NCI-H82 (cell line): Measurements from ENCODE around the gene GDF15.
"Not testable (repeated sequence)": the region's sequence is repeated elsewhere in the genome, so short reads cannot be mapped to it uniquely, and the experiment has no call there.

Source experiments
- DNase-seq: peaks from one replicate; lab custom pipeline; 2025; lab: John Stamatoyannopoulos, UW

Gene GDF15

GRCh38 chr19:18385675-18386542, at the start of gene GDF15:
Gene GDF15, plus strand, starts transcription at chr19:18386158. Its CDS starts 32 bp downstream, at chr19:18386190.
- DNase-seq = peak; percentile 59

GRCh38 chr19:18338541-18338940, 47.4 kb upstream of the GDF15 start:
- DNase-seq = no peak

- DNase-seq = peak; percentile 64
These were observed 46.2 kb upstream of the GDF15 start for GRCh38 chr19:18339723-18340122.

- DNase-seq = peak; percentile 81
These were observed 45.6 kb upstream of the GDF15 start, which contains the start of gene PGPEP1 for GRCh38 chr19:18340190-18340989. Gene PGPEP1, plus strand, starts transcription at chr19:18340598. Its CDS starts 84 bp downstream, at chr19:18340682.

GRCh38 chr19:18340990-18341868, 44.7 kb upstream of the GDF15 start:
- DNase-seq = peak; percentile 74

- no peak for DNase-seq
These were observed 43.8 kb upstream of the GDF15 start for GRCh38 chr19:18342090-18342632.

- no peak for DNase-seq
These were observed 41.4 kb upstream of the GDF15 start for GRCh38 chr19:18344582-18344950.

GRCh38 chr19:18345296-18345695, 40.7 kb upstream of the GDF15 start:
- DNase-seq = no peak

GRCh38 chr19:18346091-18346490, 39.9 kb upstream of the GDF15 start:
- no peak for DNase-seq

- DNase-seq = no peak
These were observed 37.8 kb upstream of the GDF15 start for GRCh38 chr19:18348171-18348570.

- DNase-seq = not testable (repeated sequence)
These were observed 37.1 kb upstream of the GDF15 start for GRCh38 chr19:18348818-18349339.

- DNase-seq = peak; percentile 65
These were observed 36.3 kb upstream of the GDF15 start for GRCh38 chr19:18349524-18350128.

GRCh38 chr19:18350490-18350889, 35.5 kb upstream of the GDF15 start:
- no peak for DNase-seq

- no peak for DNase-seq
These were observed 34.4 kb upstream of the GDF15 start for GRCh38 chr19:18351544-18351943.

- no peak for DNase-seq
These were observed 32.5 kb upstream of the GDF15 start for GRCh38 chr19:18353378-18354005.

GRCh38 chr19:18354743-18355142, 31.2 kb upstream of the GDF15 start:
- not testable (repeated sequence) for DNase-seq

GRCh38 chr19:18357041-18357440, 28.9 kb upstream of the GDF15 start:
- DNase-seq = no peak

- no peak for DNase-seq
These were observed 24.3 kb upstream of the GDF15 start for GRCh38 chr19:18361646-18362045.

GRCh38 chr19:18362934-18363542, 22.9 kb upstream of the GDF15 start:
- DNase-seq = no peak

- DNase-seq = no peak
These were observed 22.2 kb upstream of the GDF15 start for GRCh38 chr19:18363787-18364186.
